Thyroid gland (tissue), 4 donors: ENCODE results near the gene JMY. TPM values are rescaled to one million over a fixed set of nuclear protein-coding genes. Genes with fewer than 3 reads are reported as not detected.

Experiments
- DNase-seq, 2 donors: peaks; one replicate each; pipeline ENCODE4 v3.0.0-alpha.2; 2019
- H3K27ac ChIP-seq, 3 donors: fragments of 200-600 bp; sonication (generic); 1 replicate in 2 of 3; 2 replicates in 1 of 3; pipeline ENCODE4 v1.5.1; 2016 to 2019; ENCODE audit warnings: mild to moderate bottlenecking in 1 of 3, moderate library complexity in 1 of 3
- H3K27me3 ChIP-seq: fragments of 200-600 bp; sonication (generic); one replicate; pipeline ENCODE4 v1.5.1; 2019
- H3K36me3 ChIP-seq, 2 donors: fragments of 200-600 bp; sonication (generic); one replicate each; pipeline ENCODE4 v1.5.1; 2016 to 2019
- H3K4me1 ChIP-seq, 2 donors: fragments of 200-600 bp; sonication (generic); one replicate each; pipeline ENCODE4 v1.5.1; 2017 to 2019
- H3K4me3 ChIP-seq, 3 donors: fragments of 200-600 bp; sonication (generic); replicated peaks in 1 of 3; 1 replicate in 2 of 3; 2 replicates in 1 of 3; pipeline ENCODE4 v1.5.1; 2016; ENCODE audit warnings: mild to moderate bottlenecking in 1 of 3
- H3K9me3 ChIP-seq: fragments of 200-600 bp; sonication (generic); one replicate; pipeline ENCODE4 v1.5.1; 2017
- POLR2A ChIP-seq, 2 donors: fragments of 450-650 bp; IDR thresholded peaks; one replicate each; pipeline ENCODE4 v1.6.1; 2017; ENCODE audit warnings: antibody characterized with exemption in 2 of 2, mild to moderate bottlenecking in 2 of 2, moderate library complexity in 1 of 2
- WGBS, 2 donors: methylation state at CpG; one replicate each; pipeline ENCODE4 v1.1.5; 2017; 5-methylcytosine and 5-hydroxymethylcytosine counted together
- intact Hi-C: fragments of 100-400 bp; cut with DNase I; formaldehyde crosslinking; loops from one replicate; pipeline ENCODE4 v1.15.1; 2023
- total RNA-seq, 4 donors: library from RNA; depleted of rRNA; stranded (reverse); fragments of >200 nt; gene quantifications; one replicate each; pipeline ENCODE4 v1.2.3, GENCODE V29; 2016
- TF ChIP-seq, protein P1 (sequence below), 6 experiments: fragments of 200-600 bp in 3 of 6; fragments of 450-650 bp in 3 of 6; sonication (generic) in 3 of 6; IDR thresholded peaks; one replicate each; pipeline ENCODE4 v1.5.1; 2016 to 2019; ENCODE audit warnings: antibody characterized with exemption in 6 of 6, mild to moderate bottlenecking in 2 of 6, inconsistent platforms in 1 of 6, moderate library complexity in 1 of 6

JMY gene
- total RNA-seq, 4 donors from 2014 or later, result 29.7 to 48.5 (median 30.9) TPM

DNA sequence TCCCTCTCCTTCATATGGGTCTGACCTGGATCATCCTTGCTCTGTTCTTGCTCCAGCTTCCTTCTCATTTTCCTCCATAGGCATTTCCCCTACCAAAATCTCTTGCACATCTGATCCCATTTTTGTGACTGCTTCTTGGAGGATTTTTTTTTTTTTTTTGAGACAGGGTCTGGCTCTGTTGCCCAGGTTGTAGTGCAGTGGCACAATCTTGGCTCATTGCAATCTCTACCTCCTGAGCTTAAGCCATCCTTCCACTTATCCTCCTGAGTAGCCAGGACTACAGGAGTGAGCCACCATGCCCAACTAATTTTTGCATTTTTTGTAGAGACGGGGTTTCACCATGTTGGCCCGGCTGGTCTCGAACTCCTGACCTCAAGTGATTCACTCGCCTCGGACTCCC, 10.5 kb upstream of the JMY start:
- H3K36me3 ChIP-seq, result no peaks in the 10 kb centered on the region
- DNase-seq, result no peak
- H3K27me3 ChIP-seq, result no peaks in the 10 kb centered on the region
- intact Hi-C loops, result no loop called here
- H3K9me3 ChIP-seq, result no peaks in the 10 kb centered on the region
- WGBS, 2 donors, result 93 to 100% methylated on average over 5 of the region's 5 CpGs
- TF ChIP-seq, protein P1, sequence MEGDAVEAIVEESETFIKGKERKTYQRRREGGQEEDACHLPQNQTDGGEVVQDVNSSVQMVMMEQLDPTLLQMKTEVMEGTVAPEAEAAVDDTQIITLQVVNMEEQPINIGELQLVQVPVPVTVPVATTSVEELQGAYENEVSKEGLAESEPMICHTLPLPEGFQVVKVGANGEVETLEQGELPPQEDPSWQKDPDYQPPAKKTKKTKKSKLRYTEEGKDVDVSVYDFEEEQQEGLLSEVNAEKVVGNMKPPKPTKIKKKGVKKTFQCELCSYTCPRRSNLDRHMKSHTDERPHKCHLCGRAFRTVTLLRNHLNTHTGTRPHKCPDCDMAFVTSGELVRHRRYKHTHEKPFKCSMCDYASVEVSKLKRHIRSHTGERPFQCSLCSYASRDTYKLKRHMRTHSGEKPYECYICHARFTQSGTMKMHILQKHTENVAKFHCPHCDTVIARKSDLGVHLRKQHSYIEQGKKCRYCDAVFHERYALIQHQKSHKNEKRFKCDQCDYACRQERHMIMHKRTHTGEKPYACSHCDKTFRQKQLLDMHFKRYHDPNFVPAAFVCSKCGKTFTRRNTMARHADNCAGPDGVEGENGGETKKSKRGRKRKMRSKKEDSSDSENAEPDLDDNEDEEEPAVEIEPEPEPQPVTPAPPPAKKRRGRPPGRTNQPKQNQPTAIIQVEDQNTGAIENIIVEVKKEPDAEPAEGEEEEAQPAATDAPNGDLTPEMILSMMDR (IDR thresholded peaks at IDR 0.05), result no peak
- TF ChIP-seq POLR2A (IDR thresholded peaks at IDR 0.05), result no peak
- H3K4me3 ChIP-seq, result no peak overlapping the region
- no peaks in the 10 kb centered on the region for H3K4me1 ChIP-seq
- no peak overlapping the region for H3K27ac ChIP-seq

DNA sequence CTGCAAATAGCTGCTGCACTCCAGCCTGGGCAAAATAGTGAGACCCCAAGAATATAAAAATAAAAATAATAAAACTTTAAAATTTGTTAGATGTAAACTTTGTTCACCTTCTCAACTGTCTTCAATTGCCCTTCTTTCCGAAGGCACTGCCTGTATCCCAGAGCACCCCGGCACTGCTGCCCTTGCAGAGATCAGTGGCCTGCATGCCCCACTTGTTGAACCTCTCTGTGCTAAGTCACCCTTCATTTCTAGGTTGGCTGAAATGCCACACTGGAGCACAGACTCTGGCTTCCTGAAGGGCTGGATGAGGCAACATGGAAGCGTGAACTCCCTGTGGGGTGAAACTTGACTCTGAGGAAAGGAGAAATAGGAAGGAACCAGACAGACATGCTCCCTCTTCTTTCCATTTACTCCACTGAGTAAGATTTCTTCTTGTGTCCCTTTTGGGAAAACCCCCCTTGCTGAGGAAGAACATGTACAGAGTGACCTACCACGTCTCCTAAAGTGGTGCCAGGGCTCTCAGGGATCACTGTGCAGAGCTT, 8.4 kb upstream of the JMY start:
- Histone ChIP-seq H3K4me1 (no peaks in the 10 kb centered on the region), H3K27ac (no peak overlapping the region), H3K36me3 (no peaks in the 10 kb centered on the region), H3K27me3 (no peaks in the 10 kb centered on the region), H3K4me3 (no peak overlapping the region), H3K9me3 (no peaks in the 10 kb centered on the region)
- TF ChIP-seq POLR2A (IDR thresholded peaks at IDR 0.05), result no peak
- TF ChIP-seq, protein P1 (IDR thresholded peaks at IDR 0.05), result no peak
- DNase-seq, result no peak
- WGBS, 2 donors, result 93 to 94% methylated on average over 4 of the region's 4 CpGs
- intact Hi-C loops, result no loop called here

DNA sequence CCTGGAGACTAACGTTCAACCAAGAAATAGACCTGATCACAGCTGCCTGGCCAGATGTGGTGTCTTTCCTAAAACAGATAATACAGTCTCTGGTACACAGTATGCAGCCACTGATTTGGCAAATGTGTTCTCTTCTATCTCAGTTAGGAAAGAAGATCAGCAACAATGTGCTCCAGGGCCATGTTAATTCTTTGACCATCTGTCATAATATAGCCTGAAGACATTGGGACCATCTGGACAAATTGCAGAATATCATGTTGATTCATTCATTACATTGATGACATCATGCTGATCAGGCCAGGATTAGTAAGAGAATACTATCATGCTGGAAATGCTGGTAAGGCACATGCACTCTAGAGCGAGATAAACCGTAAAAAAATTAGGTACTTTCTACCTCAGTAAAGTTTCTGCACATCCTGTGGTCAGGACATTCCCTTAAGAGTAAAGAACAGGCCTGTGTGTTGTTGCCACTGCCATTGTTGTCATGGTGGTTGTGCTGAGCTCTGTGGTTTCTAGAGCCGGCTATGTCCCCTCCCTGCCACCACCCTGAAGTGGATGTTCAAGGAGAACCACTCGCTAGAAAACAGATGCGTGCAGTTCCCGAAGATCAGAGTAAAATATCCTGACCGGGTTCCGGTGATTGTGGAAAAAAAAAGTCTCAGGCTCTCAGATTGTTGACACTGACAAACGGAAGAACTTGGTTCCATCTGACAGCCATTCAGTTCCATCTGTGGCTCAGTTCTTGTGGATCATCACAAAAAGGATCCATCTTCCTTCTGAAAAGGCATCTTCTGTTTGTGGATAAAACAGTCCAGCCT, 6.4 kb upstream of the JMY start:
- Histone ChIP-seq H3K9me3 (no peaks in the 10 kb centered on the region), H3K4me3 (no peak overlapping the region), H3K36me3 (no peaks in the 10 kb centered on the region), H3K27me3 (no peaks in the 10 kb centered on the region), H3K27ac (no peak overlapping the region), H3K4me1 (no peaks in the 10 kb centered on the region)
- intact Hi-C loops, result loop anchor here (10.0 kb wide), 1 partner anchor 65 kb away; no protein-coding TSS in a partner anchor
- TF ChIP-seq, protein P1 (IDR thresholded peaks at IDR 0.05), result no peak
- no peak for TF ChIP-seq POLR2A (IDR thresholded peaks at IDR 0.05)
- 89 to 90% methylated on average over 10 of the region's 10 CpGs for WGBS, 2 donors
- DNase-seq, result no peak

DNA sequence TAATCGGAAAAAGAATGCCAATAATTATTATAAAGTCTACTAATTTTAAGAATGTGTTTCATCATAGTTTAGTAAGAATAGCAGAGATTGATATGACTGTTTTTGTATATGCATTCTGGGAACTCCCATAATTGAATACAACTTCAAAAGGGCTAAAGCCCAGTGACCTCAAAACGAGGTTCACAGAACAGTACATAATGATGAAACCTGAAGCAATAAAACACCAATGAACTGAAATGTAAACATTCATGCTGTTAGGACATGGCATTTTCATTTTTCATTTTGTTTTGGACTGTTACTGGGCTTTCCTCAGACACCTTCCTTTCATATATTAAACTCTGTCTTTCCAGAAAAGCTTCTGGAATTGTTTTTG, 684 bp upstream of the JMY start:
- 24 to 33% methylated on average over 2 of the region's 2 CpGs for WGBS, 2 donors
- TF ChIP-seq, protein P1 (IDR thresholded peaks at IDR 0.05), result no peak
- intact Hi-C loops, result loop anchor here (10.0 kb wide), 1 partner anchor 60 kb away; no protein-coding TSS in a partner anchor

More for the DNA sequence above, 684 bp upstream of the JMY start:
- no peak for DNase-seq
- Histone ChIP-seq H3K9me3 (no peaks in the 10 kb centered on the region), H3K4me3 (peak overlapping the region; percentile 54 to 96 (median 93)), H3K36me3 (no peaks in the 10 kb centered on the region), H3K27ac (peak overlapping the region; percentile 77 to 99 (median 99)), H3K4me1 (peaks cover 8 to 9% of the 10 kb centered on the region in 2 donors), H3K27me3 (no peaks in the 10 kb centered on the region)
